Endodermal cell (in vitro differentiated cells): ENCODE data around the gene CARF. TPM values are rescaled to one million over a fixed set of nuclear protein-coding genes. Genes with fewer than 3 reads are reported as not detected.

Experiments used
- DNase-seq: peaks from one replicate; pipeline ENCODE4 v3.0.0-alpha.2; 2017
- H3K27ac ChIP-seq: 2 replicates; pipeline ENCODE4 v1.5.1; 2013; ENCODE audit warnings: mild to moderate bottlenecking, low read depth, low read length, moderate library complexity
- H3K27me3 ChIP-seq: 2 replicates; pipeline ENCODE4 v1.6.1; 2013; ENCODE audit warnings: mild to moderate bottlenecking, low read length, moderate library complexity; ENCODE audit not compliant: insufficient read depth, control insufficient read depth, poor library complexity, severe bottlenecking
- H3K36me3 ChIP-seq: 2 replicates; pipeline ENCODE4 v1.7.0; 2013; ENCODE audit warnings: mild to moderate bottlenecking, low read length, moderate library complexity; ENCODE audit not compliant: control insufficient read depth, insufficient read depth
- H3K4me1 ChIP-seq: one replicate; pipeline ENCODE4 v1.7.0; 2013; ENCODE audit warnings: low read length; ENCODE audit not compliant: control insufficient read depth, insufficient read depth
- H3K4me3 ChIP-seq: 2 replicates; pipeline ENCODE4 v1.5.1; 2013; ENCODE audit warnings: mild to moderate bottlenecking, low read length, moderate library complexity
- H3K9ac ChIP-seq: 2 replicates; pipeline ENCODE4 v1.6.1; 2013; ENCODE audit warnings: mild to moderate bottlenecking, low read length, moderate library complexity; ENCODE audit not compliant: poor library complexity, severe bottlenecking; ENCODE audit errors: extremely low read depth
- H3K9me3 ChIP-seq: 2 replicates; pipeline ENCODE4 v1.6.1; 2013; ENCODE audit warnings: mild to moderate bottlenecking, low read length, moderate library complexity; ENCODE audit not compliant: control insufficient read depth
- H3K27ac Mint-ChIP-seq: 2 replicates; pipeline ENCODE4 v1.8.0; 2020; ENCODE audit warnings: mixed read lengths
- H3K27me3 Mint-ChIP-seq: 2 replicates; pipeline ENCODE4 v1.8.0; 2021; ENCODE audit warnings: mild to moderate bottlenecking, mixed read lengths; ENCODE audit not compliant: insufficient read depth
- H3K36me3 Mint-ChIP-seq: 2 replicates; pipeline ENCODE4 v1.8.0; 2020; ENCODE audit warnings: low read depth, mixed read lengths
- H3K4me1 Mint-ChIP-seq: 2 replicates; pipeline ENCODE4 v1.8.0; 2020; ENCODE audit warnings: mixed read lengths
- H3K4me3 Mint-ChIP-seq: 2 replicates; pipeline ENCODE4 v1.8.0; 2020; ENCODE audit warnings: mild to moderate bottlenecking, moderate library complexity, mixed read lengths
- H3K9me3 Mint-ChIP-seq: 2 replicates; pipeline ENCODE4 v1.8.0; 2020; ENCODE audit warnings: mild to moderate bottlenecking, mixed read lengths
- CTCF ChIP-seq: fragments of 200-600 bp; sonication (generic); conservative IDR thresholded peaks from 2 replicates; pipeline ENCODE4 v1.5.0; 2021; ENCODE audit warnings: antibody characterized with exemption, mild to moderate bottlenecking
- WGBS, 2 experiments: methylation state at CpG; one replicate each; pipeline versions ENCODE4 v1.1.5 to v1.1.7; 2013; ENCODE audit warnings: missing lambda C conversion rate in 2 of 2, mixed read lengths in 1 of 2; ENCODE audit not compliant: insufficient coverage in 1 of 2, insufficient read length in 1 of 2; 5-methylcytosine and 5-hydroxymethylcytosine counted together
- total RNA-seq, 2 donors: library from RNA; stranded (reverse); fragmentation: NEBNext Ultra II Directional in 1 of 2; extraction: Animal tissue kit (Norgen Biotek cat#: 25700) in 1 of 2; gene quantifications; 2 replicates in 1 of 2; 3 replicates in 1 of 2; pipeline ENCODE4 v1.2.1, GENCODE V29; 2021

CARF gene
- total RNA-seq, 2 donors from 2014 or later = 7.4 to 9.7 TPM

DNA sequence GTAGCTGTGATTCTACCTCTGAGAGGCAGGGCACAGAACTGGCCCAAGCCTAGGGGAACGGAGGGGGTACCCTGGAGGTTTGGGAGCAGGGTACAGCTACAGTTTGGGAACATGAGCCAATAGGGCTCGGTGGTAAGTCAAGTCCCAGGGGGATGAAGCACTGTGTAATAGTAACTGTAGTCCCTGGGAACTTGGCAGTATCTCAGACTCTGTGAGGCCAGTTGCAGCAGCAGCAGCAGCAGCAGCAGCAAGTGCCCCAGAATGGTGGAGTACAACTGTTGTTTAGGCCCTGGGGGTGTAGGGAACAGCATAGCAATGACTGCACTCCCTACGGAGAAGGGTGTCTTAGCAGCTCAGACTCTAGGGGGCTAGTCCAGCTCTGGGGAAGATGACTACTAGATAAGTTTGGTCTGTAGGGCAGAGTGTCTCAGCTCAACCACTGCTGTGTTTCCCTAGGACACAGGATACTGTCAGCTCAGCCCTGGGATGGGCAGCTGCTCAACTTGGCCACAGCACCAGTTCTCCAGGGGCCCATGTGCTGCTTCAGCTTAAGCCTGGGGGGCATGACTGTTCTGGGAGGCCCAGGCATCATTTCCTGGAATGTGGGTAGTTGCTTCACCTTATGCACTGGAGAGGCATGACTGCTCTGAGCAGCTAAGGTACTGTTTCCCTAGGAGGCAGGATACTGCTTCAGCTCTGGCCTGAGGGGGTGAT is 20.5 kb downstream of the CARF start:
- Histone ChIP-seq H3K4me1 (no peaks in the 10 kb centered on the region), H3K27me3 (no peaks in the 10 kb centered on the region), H3K9me3 (no peaks in the 10 kb centered on the region), H3K9ac (no peak overlapping the region), H3K36me3 (no peaks in the 10 kb centered on the region), H3K4me3 (no peak overlapping the region), H3K27ac (no peak overlapping the region)
- H3K27ac Mint-ChIP-seq = no peak overlapping the region
- no peaks in the 10 kb centered on the region for H3K27me3 Mint-ChIP-seq
- H3K9me3 Mint-ChIP-seq = no peaks in the 10 kb centered on the region
- no peaks in the 10 kb centered on the region for H3K4me1 Mint-ChIP-seq
- no peak for TF ChIP-seq CTCF
- 90 to 94% methylated on average over 3 of the region's 3 CpGs for WGBS, 2 experiments
- DNase-seq = no peak
- H3K36me3 Mint-ChIP-seq = peaks cover 10% of the 10 kb centered on the region
- no peak overlapping the region for H3K4me3 Mint-ChIP-seq

DNA sequence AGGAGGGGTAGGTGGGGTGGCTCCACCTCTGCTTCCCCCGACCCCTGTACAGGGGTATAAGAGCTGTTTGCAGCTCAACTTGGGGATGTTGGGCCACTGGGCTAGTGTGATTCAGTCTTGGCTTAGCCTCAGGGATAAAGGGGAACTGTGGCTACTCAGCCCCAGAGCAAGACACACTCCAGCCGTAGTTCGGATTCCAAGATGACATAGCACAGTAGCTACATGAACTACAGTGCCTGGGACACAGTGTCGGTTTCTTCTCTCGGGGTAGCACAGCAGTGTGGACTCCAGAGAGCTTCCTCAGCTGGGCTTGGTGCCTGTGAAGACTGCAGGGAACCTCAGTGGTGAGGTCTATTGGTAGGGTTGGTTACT is 21.1 kb downstream of the CARF start:
- H3K27ac ChIP-seq = no peak overlapping the region
- no peak overlapping the region for H3K9ac ChIP-seq
- H3K27me3 ChIP-seq = no peaks in the 10 kb centered on the region
- no peak overlapping the region for H3K4me3 Mint-ChIP-seq
- DNase-seq = no peak
- H3K4me3 ChIP-seq = no peak overlapping the region
- no peaks in the 10 kb centered on the region for H3K4me1 ChIP-seq
- peaks cover 8% of the 10 kb centered on the region for H3K36me3 Mint-ChIP-seq
- no peaks in the 10 kb centered on the region for H3K4me1 Mint-ChIP-seq
- H3K9me3 Mint-ChIP-seq = no peaks in the 10 kb centered on the region
- H3K27ac Mint-ChIP-seq = no peak overlapping the region
- H3K36me3 ChIP-seq = no peaks in the 10 kb centered on the region
- H3K9me3 ChIP-seq = no peaks in the 10 kb centered on the region
- WGBS, 2 experiments = 96 to 100% methylated on average over 2 to 5 of the region's 5 CpGs
- H3K27me3 Mint-ChIP-seq = no peaks in the 10 kb centered on the region
- TF ChIP-seq CTCF = no peak

DNA sequence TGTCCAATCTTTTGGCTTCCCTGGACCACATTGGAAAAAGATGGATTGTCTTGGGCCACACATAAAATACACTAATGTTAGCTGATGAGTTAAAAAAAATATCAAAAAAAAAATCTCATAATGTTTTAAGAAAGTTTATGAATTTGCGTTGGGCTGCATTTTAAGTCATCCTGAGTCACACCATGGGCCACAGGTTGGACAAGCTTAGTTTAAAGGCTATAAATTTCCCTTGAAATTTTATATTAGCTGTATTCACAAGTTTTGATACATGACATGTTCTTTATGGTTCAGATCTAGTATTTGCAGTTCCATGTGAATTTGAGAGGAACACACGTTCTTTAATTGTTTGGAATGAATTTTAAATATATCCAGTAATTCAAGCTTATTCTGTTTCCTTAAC is 21.9 kb downstream of the CARF start:
- 89 to 91% methylated on average over 1 to 2 of the region's 2 CpGs for WGBS, 2 experiments
- no peaks in the 10 kb centered on the region for H3K27me3 ChIP-seq
- no peaks in the 10 kb centered on the region for H3K9me3 ChIP-seq
- TF ChIP-seq CTCF = no peak
- Mint-ChIP-seq H3K4me1 (no peaks in the 10 kb centered on the region), H3K27ac (no peak overlapping the region), H3K36me3 (peaks cover 5% of the 10 kb centered on the region), H3K4me3 (no peak overlapping the region), H3K27me3 (no peaks in the 10 kb centered on the region), H3K9me3 (no peaks in the 10 kb centered on the region)
- no peak overlapping the region for H3K27ac ChIP-seq
- no peak overlapping the region for H3K4me3 ChIP-seq
- no peak for DNase-seq
- no peaks in the 10 kb centered on the region for H3K4me1 ChIP-seq
- no peak overlapping the region for H3K9ac ChIP-seq
- H3K36me3 ChIP-seq = no peaks in the 10 kb centered on the region
